GM12891 (cell line): ENCODE results near the gene TK2.

Source experiments
- POLR2A ChIP-seq: IDR thresholded peaks from 2 replicates; pipeline ENCODE4 v1.6.1; 2011; ENCODE audit warnings: low read depth, low read length, control low read depth
- TAF1 ChIP-seq: IDR thresholded peaks from 2 replicates; pipeline ENCODE4 v1.6.1; 2011; ENCODE audit warnings: low read depth, low read length, control low read depth

GRCh38 chr16:66491716-66492064 lies 58.2 kb downstream of the TK2 start:
- TF ChIP-seq TAF1 (no peak), POLR2A (no peak)
